Mononuclear cell (primary cell): ENCODE results near the gene SH3BP2. TPM values are rescaled to one million over a fixed set of nuclear protein-coding genes. Genes with fewer than 3 reads are reported as not detected.

ENCODE experiments used
- H3K27me3 ChIP-seq: 2 replicates; pipeline ENCODE4 v1.6.0; 2011; ENCODE audit warnings: low read length, control low read depth; ENCODE audit not compliant: insufficient read depth
- H3K4me1 ChIP-seq: 2 replicates; pipeline ENCODE4 v1.5.1; 2011; ENCODE audit warnings: mild to moderate bottlenecking, low read length, control low read depth; ENCODE audit not compliant: insufficient read depth
- H3K4me3 ChIP-seq: 2 replicates; pipeline ENCODE4 v1.5.1; 2011; ENCODE audit warnings: mild to moderate bottlenecking, low read length, moderate library complexity
- H3K9me3 ChIP-seq: 2 replicates; pipeline ENCODE4 v1.5.1; 2011; ENCODE audit warnings: low read depth, mild to moderate bottlenecking, control low read depth, low read length
- total RNA-seq: library from RNA; depleted of rRNA; stranded (reverse); fragments of >200 nt; gene quantifications from one replicate; pipeline ENCODE4 v1.2.3, GENCODE V29; 2012

Gene SH3BP2
- total RNA-seq, 1 donor = 134 TPM

- H3K9me3 ChIP-seq = no peaks in the 10 kb centered on the region
- no peak overlapping the region for H3K4me3 ChIP-seq
- peaks cover 74% of the 10 kb centered on the region for H3K4me1 ChIP-seq
- H3K27me3 ChIP-seq = no peaks in the 10 kb centered on the region
These were observed 43.5 kb downstream of the SH3BP2 start for GRCh38 chr4:2836391-2836859.

GRCh38 chr4:2837110-2837903 lies 44.4 kb downstream of the SH3BP2 start:
- no peaks in the 10 kb centered on the region for H3K9me3 ChIP-seq
- no peaks in the 10 kb centered on the region for H3K27me3 ChIP-seq
- H3K4me1 ChIP-seq = peaks cover 77% of the 10 kb centered on the region
- no peak overlapping the region for H3K4me3 ChIP-seq

- H3K4me3 ChIP-seq = no peak overlapping the region
- H3K9me3 ChIP-seq = no peaks in the 10 kb centered on the region
- H3K27me3 ChIP-seq = no peaks in the 10 kb centered on the region
- H3K4me1 ChIP-seq = peaks cover 81% of the 10 kb centered on the region
These were observed 45.1 kb downstream of the SH3BP2 start for GRCh38 chr4:2837904-2838496.

- Histone ChIP-seq H3K27me3 (no peaks in the 10 kb centered on the region), H3K4me1 (peaks cover 80% of the 10 kb centered on the region), H3K4me3 (no peak overlapping the region), H3K9me3 (no peaks in the 10 kb centered on the region)
These were observed 46.2 kb downstream of the SH3BP2 start for GRCh38 chr4:2839060-2839459.

- H3K9me3 ChIP-seq = no peaks in the 10 kb centered on the region
- H3K4me3 ChIP-seq = peak overlapping the region; percentile 68
- H3K27me3 ChIP-seq = no peaks in the 10 kb centered on the region
- H3K4me1 ChIP-seq = peaks cover 70% of the 10 kb centered on the region
These were observed 49.9 kb downstream of the SH3BP2 start for GRCh38 chr4:2842687-2843262.

GRCh38 chr4:2843263-2843940 lies 50.5 kb downstream of the SH3BP2 start, which contains the start of gene ADD1:
Gene ADD1, plus strand, starts transcription at chr4:2843844. Its CDS starts 32,072 bp downstream, at chr4:2875916.
- Histone ChIP-seq H3K27me3 (no peaks in the 10 kb centered on the region), H3K4me1 (peaks cover 70% of the 10 kb centered on the region), H3K4me3 (peak within 1 kb of the TSS; percentile 68), H3K9me3 (no peaks in the 10 kb centered on the region)

- Histone ChIP-seq H3K9me3 (no peaks in the 10 kb centered on the region), H3K4me3 (peak overlapping the region; percentile 68), H3K27me3 (no peaks in the 10 kb centered on the region), H3K4me1 (peaks cover 67% of the 10 kb centered on the region)
These were observed 51.2 kb downstream of the SH3BP2 start for GRCh38 chr4:2843941-2844584.

- peaks cover 70% of the 10 kb centered on the region for H3K4me1 ChIP-seq
- H3K4me3 ChIP-seq = no peak overlapping the region
These were observed 53.3 kb downstream of the SH3BP2 start for GRCh38 chr4:2846172-2846571.

GRCh38 chr4:2847302-2847871 lies 54.5 kb downstream of the SH3BP2 start:
- Histone ChIP-seq H3K27me3 (no peaks in the 10 kb centered on the region), H3K4me1 (peaks cover 72% of the 10 kb centered on the region), H3K9me3 (no peaks in the 10 kb centered on the region), H3K4me3 (no peak overlapping the region)

More at GRCh38 chr4:2846172-2846571, 53.3 kb downstream of the SH3BP2 start:
- Histone ChIP-seq H3K27me3 (no peaks in the 10 kb centered on the region), H3K9me3 (no peaks in the 10 kb centered on the region)

- Histone ChIP-seq H3K4me1 (peaks cover 73% of the 10 kb centered on the region), H3K27me3 (no peaks in the 10 kb centered on the region), H3K9me3 (no peaks in the 10 kb centered on the region), H3K4me3 (no peak overlapping the region)
These were observed 55.6 kb downstream of the SH3BP2 start for GRCh38 chr4:2848449-2848848.

GRCh38 chr4:2849267-2850152 lies 56.6 kb downstream of the SH3BP2 start:
- H3K4me3 ChIP-seq = no peak overlapping the region
- H3K4me1 ChIP-seq = peaks cover 81% of the 10 kb centered on the region
- no peaks in the 10 kb centered on the region for H3K9me3 ChIP-seq
- no peaks in the 10 kb centered on the region for H3K27me3 ChIP-seq

GRCh38 chr4:2850966-2851798 lies 58.3 kb downstream of the SH3BP2 start:
- H3K4me3 ChIP-seq = no peak overlapping the region
- no peaks in the 10 kb centered on the region for H3K9me3 ChIP-seq
- peaks cover 76% of the 10 kb centered on the region for H3K4me1 ChIP-seq
- no peaks in the 10 kb centered on the region for H3K27me3 ChIP-seq

GRCh38 chr4:2852481-2852921 lies 59.6 kb downstream of the SH3BP2 start:
- H3K27me3 ChIP-seq = no peaks in the 10 kb centered on the region
- H3K4me1 ChIP-seq = peaks cover 76% of the 10 kb centered on the region
- no peaks in the 10 kb centered on the region for H3K9me3 ChIP-seq
- H3K4me3 ChIP-seq = no peak overlapping the region
